ENCODE measurements around the gene ATP5F1E.

ATP5F1E gene

DNA sequence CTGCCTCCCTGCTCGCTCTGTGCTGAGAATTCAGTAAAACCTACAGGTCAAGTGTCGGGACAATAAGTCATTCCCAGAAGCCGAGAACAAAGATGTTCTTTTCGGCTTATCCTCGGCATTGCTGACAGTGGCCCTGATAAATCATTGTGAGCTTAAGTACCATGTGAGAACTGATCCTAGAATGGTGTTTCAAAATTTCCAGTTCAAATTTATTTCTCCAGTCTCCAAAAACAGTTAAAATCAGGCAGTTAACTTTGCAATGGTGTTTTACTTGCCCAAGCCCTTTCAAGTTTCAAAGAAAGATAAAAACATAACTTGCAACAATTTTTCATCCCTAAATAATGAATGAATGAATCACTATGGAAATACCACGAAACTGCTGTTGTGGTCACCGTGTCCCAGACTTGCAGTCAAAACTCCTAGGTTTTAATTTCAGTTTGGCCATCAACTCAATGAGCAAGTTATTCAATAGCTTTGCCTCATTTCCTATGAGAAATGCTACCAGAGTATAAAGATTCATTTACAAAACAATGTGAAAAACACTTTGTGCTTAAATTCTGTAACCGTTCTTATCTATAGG, 4.3 kb downstream of the ATP5F1E start:
- no peak for DNase-seq (ENCODE audit: extremely low read depth, low read depth)
- TF ChIP-seq CTCF (IDR thresholded peaks at IDR 0.05; ENCODE audit: low read depth, low read length): no peak

DNA sequence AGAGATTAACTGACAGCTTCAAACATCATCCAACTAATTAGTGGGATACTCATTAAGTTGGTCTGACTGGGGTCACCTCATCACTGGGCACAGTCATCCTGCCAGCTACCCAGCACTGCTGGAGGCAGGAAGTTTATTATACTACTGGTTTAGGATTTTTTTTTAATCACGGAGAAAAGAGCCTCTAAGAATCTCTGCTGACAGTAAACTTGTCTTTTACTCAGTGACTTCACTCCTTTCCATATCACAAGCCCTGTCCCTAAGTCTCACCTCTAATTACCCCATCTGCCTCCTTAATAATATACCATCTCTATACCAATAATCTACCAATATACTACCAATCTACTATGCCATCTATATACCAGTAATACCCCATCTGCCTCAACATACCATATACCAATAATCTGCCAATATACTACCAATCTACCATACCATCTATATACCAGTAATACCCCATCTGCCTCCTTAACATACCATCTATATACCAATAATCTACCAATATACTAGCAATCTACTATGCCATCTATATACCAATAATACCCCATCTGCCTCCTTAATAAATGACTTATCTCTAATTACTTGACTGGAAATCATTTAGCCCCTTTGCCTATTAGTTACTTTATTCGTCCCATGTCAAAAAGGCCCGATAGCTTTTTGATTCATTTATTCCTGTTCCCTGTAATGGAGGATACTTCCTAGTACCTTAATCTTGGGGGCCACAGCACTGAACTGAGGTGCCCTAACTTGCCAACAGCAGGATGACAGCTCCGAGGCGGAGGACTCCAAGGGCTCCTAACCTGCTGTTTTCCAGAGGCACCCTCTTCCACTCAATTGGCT, 5.0 kb downstream of the ATP5F1E start:
- DNase-seq (ENCODE audit: extremely low read depth, low read depth): no peak
- TF ChIP-seq CTCF (IDR thresholded peaks at IDR 0.05; ENCODE audit: low read depth, low read length): no peak

GRCh38 chr20:59025511-59025910, 6.6 kb downstream of the ATP5F1E start:
- DNase-seq (ENCODE audit: extremely low read depth, low read depth): no peak
- TF ChIP-seq CTCF (IDR thresholded peaks at IDR 0.05; ENCODE audit: low read depth, low read length): no peak

DNA sequence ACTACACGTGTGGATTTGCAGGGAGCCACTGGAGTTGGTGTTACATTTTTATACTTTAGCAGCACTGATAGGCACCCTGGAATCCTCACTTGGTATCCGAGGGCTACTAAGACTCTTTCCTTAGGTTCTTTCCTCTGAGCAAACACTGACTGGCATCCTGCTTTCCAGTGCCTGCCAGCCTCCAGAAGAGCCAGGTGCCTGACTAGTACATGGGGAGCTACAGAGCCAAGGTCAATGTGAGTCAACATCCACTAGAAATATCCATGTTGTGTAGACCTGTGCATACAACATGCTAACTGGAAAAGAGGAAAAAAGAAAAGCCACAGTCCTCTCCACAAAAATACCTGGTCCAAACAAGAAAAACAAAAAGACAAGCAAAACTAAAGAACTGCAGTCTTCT, 7.0 kb downstream of the ATP5F1E start:
- DNase-seq (ENCODE audit: extremely low read depth, low read depth): no peak
- TF ChIP-seq CTCF (IDR thresholded peaks at IDR 0.05; ENCODE audit: low read depth, low read length): no peak

GRCh38 chr20:59024111-59024530, 8.0 kb downstream of the ATP5F1E start:
- DNase-seq (ENCODE audit: extremely low read depth, low read depth): no peak
- TF ChIP-seq CTCF (IDR thresholded peaks at IDR 0.05; ENCODE audit: low read depth, low read length): no peak

DNA sequence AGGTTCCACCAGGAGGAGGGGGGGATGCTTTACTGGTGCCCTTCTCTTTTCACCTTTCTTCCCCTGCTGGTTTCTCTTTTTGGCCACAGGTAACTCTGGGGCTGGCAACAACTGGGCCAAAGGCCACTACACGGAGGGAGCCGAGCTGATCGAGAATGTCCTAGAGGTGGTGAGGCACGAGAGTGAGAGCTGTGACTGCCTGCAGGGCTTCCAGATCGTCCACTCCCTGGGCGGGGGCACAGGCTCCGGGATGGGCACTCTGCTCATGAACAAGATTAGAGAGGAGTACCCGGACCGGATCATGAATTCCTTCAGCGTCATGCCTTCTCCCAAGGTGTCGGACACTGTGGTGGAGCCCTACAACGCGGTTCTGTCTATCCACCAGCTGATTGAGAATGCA, 8.5 kb downstream of the ATP5F1E start:
- DNase-seq (ENCODE audit: extremely low read depth, low read depth): no peak
- no peak for TF ChIP-seq CTCF (IDR thresholded peaks at IDR 0.05; ENCODE audit: low read depth, low read length)

GRCh38 chr20:59022754-59023153, 9.4 kb downstream of the ATP5F1E start:
- no peak for DNase-seq (ENCODE audit: extremely low read depth, low read depth)
- no peak for TF ChIP-seq CTCF (IDR thresholded peaks at IDR 0.05; ENCODE audit: low read depth, low read length)
